GM18507 (cell line): Measurements from ENCODE around the gene RTKN2.
"Not testable (repeated sequence)": the region's sequence is repeated elsewhere in the genome, so short reads cannot be mapped to it uniquely, and the experiment has no call there.

Experiments
- DNase-seq: peaks from one replicate; pipeline ENCODE4 v3.0.0; 2011; ENCODE audit warnings: low read depth; ENCODE audit not compliant: insufficient read length; ENCODE audit errors: extremely low spot score
- FAIRE-seq: peaks from 2 replicates; lab custom pipeline; 2011; peaks lifted over from hg19 to GRCh38; lab: Jason Lieb, UNC

The RTKN2 gene, protein sequence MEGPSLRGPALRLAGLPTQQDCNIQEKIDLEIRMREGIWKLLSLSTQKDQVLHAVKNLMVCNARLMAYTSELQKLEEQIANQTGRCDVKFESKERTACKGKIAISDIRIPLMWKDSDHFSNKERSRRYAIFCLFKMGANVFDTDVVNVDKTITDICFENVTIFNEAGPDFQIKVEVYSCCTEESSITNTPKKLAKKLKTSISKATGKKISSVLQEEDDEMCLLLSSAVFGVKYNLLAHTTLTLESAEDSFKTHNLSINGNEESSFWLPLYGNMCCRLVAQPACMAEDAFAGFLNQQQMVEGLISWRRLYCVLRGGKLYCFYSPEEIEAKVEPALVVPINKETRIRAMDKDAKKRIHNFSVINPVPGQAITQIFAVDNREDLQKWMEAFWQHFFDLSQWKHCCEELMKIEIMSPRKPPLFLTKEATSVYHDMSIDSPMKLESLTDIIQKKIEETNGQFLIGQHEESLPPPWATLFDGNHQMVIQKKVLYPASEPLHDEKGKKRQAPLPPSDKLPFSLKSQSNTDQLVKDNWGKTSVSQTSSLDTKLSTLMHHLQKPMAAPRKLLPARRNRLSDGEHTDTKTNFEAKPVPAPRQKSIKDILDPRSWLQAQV

DNA sequence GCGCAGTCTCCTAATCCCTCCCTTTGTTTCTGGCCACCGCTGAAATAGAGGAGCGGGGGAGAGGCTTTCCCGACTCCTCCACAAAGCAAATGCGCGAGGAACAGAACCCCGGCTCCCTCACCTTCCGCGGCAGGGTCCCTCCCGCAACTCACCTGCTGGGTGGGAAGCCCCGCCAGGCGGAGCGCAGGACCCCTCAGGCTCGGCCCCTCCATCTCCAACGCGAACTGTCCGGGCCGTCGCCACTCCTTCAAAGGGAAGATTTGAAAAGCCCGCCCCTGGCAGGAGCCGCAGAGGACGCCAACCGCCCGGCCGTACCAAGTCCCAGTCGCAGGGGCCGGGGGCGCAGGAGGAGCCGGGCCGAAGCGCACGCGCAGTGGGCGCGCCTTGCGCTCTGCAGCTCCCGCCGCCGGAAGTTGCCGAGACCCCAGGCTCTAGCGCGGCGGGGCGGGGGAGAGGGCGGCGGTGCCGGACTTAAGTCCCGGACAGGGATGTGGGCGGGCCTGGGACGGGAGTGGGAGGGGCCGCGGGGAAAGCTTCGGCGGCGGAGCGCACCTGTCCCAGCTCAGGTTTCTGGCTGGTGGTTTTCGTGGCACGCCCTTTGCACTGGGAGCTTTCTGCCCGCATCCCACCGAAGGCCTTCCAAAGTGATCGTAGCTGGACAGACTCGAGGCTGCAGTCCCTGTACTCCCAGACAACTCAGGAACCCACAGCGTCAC, at the start of gene RTKN2:
Gene RTKN2 (minus strand): TSS at position 446 of the 716 bp plus-strand sequence. CDS start 234 bp downstream, at position 212.
- DNase-seq (peak; percentile 23), FAIRE-seq (peak; percentile 39)

DNA sequence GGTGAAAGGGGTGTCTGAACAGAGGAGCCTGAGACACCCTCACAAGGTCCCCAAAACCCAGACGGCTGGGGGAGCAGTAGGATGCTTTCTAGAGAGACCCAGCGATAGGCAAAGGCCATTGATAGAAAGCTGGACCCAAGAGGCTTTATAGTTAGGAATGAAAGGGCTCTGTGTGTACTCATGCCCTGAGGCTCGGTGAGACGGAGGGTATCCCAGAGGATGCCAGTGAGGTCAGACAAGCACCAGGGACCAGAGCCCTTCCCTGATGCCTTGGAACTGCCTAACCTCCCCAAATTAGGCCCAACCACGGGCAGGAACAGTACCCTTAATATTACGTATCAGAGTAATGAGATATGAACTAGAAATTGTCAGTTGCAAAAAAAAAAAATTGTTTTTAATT, 48.6 kb upstream of the RTKN2 start:
- DNase-seq (no peak), FAIRE-seq (no peak)

DNA sequence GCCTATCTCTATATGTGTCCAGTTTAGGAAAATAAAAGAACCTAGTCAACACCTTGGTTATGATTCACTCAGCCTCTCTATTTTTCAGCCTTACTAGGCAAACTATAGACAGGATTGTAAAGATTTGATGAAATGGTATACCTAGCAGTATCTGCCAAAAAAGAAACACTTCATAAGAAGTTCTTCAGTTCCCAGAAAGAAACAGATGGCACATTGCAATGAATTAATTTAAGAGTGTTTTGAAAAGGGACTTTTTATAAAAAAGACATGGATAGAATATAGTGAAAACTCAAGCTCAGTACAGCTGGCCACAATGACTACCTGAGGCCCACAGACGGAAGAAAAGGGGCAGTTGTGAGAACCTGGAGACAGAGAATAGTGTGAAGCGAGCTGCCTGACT, 40.6 kb upstream of the RTKN2 start:
- DNase-seq (no peak), FAIRE-seq (no peak)

GRCh38 chr10:62308101-62308500, 39.5 kb upstream of the RTKN2 start:
- no peak for DNase-seq

DNA sequence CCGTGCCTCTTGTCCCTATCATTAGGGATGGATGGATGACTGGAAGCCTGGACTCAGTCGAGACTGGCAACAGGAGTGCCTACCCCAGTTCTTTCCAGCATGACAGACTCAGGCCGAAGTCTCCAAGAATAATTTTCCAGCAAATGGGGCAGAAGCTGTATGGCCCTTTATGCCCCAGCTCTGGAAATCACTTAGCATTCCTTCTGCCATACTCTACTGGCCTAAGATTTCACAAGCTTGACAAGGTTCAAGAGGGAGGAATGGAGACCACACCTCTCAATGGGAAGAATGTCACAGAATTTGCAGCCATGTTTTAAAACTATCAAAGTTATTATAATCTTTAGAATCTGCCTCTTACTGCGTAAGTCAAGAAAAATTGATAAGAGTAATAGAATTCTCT, 39.0 kb upstream of the RTKN2 start:
- no peak for FAIRE-seq

More at GRCh38 chr10:62308101-62308500, 39.5 kb upstream of the RTKN2 start:
- no peak for FAIRE-seq

GRCh38 chr10:62306663-62307062, 38.0 kb upstream of the RTKN2 start:
- DNase-seq (no peak), FAIRE-seq (no peak)

More for the DNA sequence above, 39.0 kb upstream of the RTKN2 start:
- no peak for DNase-seq

GRCh38 chr10:62305813-62306212, 37.2 kb upstream of the RTKN2 start:
- no peak for DNase-seq
- FAIRE-seq = no peak

DNA sequence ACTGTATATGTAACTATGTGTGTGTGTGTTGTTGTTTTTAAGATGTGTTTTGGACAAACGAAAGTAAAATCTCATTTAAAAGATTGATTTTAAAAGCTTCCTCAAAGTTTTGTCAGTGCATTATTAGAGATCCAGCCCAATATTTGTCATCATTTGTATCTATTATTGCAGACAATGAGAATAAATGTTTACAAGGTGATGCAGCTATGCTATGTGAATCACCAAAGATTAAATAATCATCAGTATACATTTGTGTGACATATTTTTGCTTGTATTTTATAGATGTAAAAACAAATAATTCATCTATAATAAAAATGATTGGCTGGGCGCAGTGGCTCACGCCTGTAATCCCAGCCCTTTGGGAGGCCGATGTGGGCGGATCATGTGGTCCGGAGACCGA, 35.3 kb upstream of the RTKN2 start:
- DNase-seq = no peak
- FAIRE-seq = no peak

DNA sequence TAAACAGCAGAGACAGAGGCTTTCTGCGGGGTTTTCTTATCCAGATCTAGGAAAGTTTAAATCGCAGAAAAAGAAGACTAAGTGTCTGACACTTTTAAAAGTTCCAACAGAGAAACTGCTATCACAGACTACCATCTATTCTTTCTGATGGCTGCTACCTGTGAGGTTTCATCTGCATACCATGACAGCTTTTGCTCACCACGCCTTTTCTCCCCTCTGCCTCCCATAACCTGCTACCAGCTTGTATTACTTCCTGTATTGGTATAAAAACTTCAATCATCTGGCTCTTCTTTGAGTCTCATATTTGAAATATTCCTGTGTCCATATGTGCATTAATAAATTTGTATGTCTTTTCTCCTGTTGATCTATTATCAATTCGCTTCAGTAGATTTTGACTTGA, 34.1 kb upstream of the RTKN2 start:
- FAIRE-seq (no peak), DNase-seq (no peak)

GRCh38 chr10:62297857-62298256, 29.2 kb upstream of the RTKN2 start:
- DNase-seq (no peak), FAIRE-seq (no peak)

DNA sequence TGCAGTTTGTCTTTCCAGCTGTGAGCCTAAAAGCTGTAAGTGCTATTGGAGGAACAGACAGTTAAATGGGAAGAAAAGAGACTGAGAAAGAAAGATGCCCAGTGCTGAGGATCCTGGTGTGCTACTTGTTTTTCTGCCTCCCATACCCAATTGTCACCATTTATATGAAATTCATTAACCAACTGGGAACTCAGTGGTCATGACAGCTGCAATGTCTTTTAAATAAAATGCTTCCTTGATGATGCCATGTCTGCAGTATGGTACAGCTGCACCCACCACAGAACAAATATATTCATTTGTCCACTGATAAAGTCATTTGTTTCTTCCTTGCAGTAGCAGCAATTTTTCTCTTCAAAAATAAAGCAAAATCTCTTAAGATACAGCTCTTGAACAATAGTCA, 15.6 kb upstream of the RTKN2 start:
- DNase-seq (no peak), FAIRE-seq (no peak)

GRCh38 chr10:62281348-62281747, 12.7 kb upstream of the RTKN2 start:
- not testable (repeated sequence) for DNase-seq, FAIRE-seq

GRCh38 chr10:62280392-62280791, 11.7 kb upstream of the RTKN2 start:
- DNase-seq, FAIRE-seq: not testable (repeated sequence)

DNA sequence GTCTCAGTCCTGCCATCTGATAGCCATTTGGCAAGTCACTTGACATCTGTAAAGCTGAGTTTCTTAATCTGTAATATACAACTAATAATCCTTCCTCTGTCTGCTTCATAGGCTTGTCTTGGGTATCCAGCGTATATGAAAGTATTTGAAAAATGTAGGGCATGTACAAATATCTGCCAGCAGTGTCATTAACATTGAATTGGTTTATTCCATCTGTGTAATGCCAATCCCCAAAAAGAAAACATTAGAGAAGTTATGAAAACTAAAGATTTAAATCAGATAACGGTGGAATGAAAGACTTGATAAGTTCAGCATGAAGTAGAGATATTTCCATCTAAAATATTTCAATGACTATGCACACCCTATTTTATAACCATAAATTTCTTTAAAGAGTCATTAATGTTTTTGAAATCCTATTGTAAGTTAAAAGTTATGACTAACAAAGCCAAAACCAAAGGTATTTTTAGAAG, 9.8 kb upstream of the RTKN2 start:
- DNase-seq (no peak), FAIRE-seq (no peak)

- DNase-seq (no peak), FAIRE-seq (no peak)
These were observed 9.3 kb upstream of the RTKN2 start for GRCh38 chr10:62277971-62278370.

- DNase-seq = no peak
- no peak for FAIRE-seq
These were observed 1.4 kb upstream of the RTKN2 start for GRCh38 chr10:62270020-62270419.

DNA sequence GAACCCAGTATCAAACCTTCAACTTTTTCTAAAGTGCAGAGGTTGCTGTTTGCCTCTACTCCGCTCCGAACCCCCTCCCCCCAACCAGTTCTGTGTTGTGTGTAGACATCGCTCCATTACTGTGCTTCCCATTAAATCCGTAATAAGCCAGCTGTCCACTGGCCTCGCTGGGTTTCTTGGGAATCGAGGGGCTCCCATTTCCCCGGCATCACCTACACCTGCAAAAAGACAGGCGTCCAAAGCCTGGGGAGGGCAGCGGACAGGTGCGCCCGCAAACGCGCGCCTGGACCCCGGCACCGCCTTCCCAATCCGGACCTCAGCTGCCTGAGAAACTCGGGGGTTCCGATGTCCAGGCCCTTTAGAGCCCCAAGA, 631 bp downstream of the RTKN2 start:
- DNase-seq (no peak), FAIRE-seq (no peak)

DNA sequence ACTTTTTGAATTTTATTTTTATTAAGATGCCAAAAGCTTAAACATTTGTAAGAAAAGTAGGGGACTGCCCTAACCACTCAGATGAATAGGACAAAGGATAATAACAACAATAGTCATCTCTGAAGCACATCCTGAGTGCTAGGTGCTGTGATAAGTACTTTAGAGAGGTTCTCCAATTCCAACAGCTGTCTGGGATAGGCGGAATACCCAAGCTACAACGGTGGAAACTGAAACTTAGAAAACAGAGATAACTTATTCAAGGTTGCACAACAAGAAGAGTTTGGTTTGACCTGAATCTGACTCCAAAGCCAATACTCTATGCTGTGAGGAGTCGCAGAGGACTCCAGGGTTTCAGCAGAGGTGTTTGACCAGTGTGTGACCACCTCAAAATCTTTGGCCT, 2.0 kb downstream of the RTKN2 start:
- FAIRE-seq = no peak
- no peak for DNase-seq

DNA sequence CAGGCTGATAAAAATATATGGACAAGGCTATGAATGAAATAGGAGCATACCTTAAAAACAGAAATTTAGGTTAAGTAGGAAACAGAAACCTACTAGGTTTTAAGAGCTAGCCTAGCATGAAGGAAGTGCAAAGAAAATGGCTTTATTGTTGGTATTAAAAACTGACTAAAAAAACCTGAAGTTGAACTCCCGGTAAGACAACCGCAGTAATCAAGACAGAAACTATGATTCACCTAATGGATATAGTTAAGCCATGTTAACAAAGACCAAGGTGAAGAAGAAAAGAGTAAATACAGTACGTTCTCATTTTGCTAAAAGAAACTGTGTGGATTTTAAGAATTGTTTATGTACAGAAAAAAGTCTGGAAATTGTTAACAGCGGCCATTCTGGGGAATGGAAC, 2.5 kb downstream of the RTKN2 start:
- no peak for FAIRE-seq

GRCh38 chr10:62264702-62265436, 3.8 kb downstream of the RTKN2 start:
- DNase-seq = no peak
- peak; percentile 69 for FAIRE-seq

More for the DNA sequence above, 2.5 kb downstream of the RTKN2 start:
- DNase-seq = no peak
